B cell (primary cell): ENCODE measurements around the gene NELFE.

Experiments
- CTCF ChIP-seq: fragments of 200-600 bp; IDR thresholded peaks from one replicate; pipeline ENCODE4 v1.8.0; 2022; ENCODE audit warnings: antibody characterized with exemption, mild to moderate bottlenecking
- EZH2 ChIP-seq: IDR thresholded peaks from 2 replicates; pipeline ENCODE4 v1.6.1; 2012; ENCODE audit warnings: borderline replicate concordance, low read depth, mild to moderate bottlenecking, moderate library complexity, low read length; ENCODE audit not compliant: insufficient read depth, poor library complexity, severe bottlenecking

GRCh38 chr6:31935823-31936222, 22.9 kb downstream of the NELFE start:
- no peak for TF ChIP-seq CTCF
- TF ChIP-seq EZH2, result no peak
